ENCODE measurements around the gene PAXX. TPM values are rescaled to one million over a fixed set of nuclear protein-coding genes. Genes with fewer than 3 reads are reported as not detected.

Gene PAXX
- total RNA-seq, 1 donor from 2014 or later = 87.0 TPM

DNA sequence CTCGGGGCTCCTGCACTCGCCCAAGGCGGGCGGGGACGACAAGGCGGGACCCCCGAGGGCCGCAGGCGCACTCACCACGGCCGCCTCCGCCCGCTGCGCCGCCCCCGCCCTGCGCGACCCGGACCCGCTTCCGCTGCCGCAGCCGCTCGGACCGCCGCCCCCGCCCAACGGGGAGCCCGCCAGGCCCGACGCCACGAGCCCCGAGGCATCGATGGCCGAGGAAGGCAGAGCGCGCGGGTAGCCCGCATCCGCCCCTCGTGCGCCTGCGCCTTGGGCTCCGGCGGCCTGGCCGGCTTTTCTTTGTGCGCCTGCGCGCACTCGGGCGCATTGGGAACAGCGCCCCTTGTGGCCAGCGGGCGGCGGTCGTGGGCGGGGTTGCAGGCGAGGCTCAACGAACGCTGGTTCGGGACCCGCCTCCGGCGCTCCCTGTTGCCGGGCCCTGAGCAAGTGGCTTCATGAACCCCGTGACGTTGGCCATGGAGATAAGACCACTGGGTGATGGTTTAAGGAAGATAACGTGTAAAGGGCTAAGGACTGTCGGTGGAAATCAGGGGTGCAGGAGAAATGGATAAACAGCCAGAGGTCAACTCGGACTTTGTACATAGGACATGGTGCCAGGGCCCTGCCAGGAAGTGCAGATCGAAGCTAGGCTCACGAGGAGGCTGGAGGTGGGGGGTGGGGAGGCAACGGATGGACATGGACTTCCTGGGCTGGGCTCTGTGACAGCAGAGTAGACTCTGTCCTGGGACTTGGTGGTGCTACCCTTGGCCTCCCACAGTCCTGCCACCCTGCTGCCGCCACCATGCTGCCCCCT lies 47.5 kb upstream of the PAXX start, which contains the start of the genes C8G and FBXW5:
C8G (plus strand) TSS at position 725 of the 814 bp plus-strand sequence; CDS start at position 803, 78 bp downstream.
FBXW5 (minus strand) TSS at position 220 of the 814 bp plus-strand sequence. CDS start 655 bp downstream, outside the sequence.
- Histone ChIP-seq H3K9me3 (no peaks in the 10 kb centered on the region), H3K36me3 (peaks cover 32 to 34% of the 10 kb centered on the region in 2 donors), H3K4me3 (peak within 1 kb of the TSS; percentile 88 to 90), H3K27me3 (no peaks in the 10 kb centered on the region), H3K4me1 (peaks cover 6 to 21% of the 10 kb centered on the region in 2 donors), H3K27ac (peak within 1 kb of the TSS; percentile 52 to 87)
- intact Hi-C loops (cut with DNase I) = loop anchor here (1.0 to 5.0 kb wide), 7 partner anchors 41 to 142 kb away; partner anchors contain the start of genes EDF1, MAN1B1, PAXX and PHPT1
- TF ChIP-seq CTCF (IDR thresholded peaks at IDR 0.05) = peak; percentile 99
- peak; percentile 59 to 96 for DNase-seq (ENCODE audit: low spot score in 2 of 2)

DNA sequence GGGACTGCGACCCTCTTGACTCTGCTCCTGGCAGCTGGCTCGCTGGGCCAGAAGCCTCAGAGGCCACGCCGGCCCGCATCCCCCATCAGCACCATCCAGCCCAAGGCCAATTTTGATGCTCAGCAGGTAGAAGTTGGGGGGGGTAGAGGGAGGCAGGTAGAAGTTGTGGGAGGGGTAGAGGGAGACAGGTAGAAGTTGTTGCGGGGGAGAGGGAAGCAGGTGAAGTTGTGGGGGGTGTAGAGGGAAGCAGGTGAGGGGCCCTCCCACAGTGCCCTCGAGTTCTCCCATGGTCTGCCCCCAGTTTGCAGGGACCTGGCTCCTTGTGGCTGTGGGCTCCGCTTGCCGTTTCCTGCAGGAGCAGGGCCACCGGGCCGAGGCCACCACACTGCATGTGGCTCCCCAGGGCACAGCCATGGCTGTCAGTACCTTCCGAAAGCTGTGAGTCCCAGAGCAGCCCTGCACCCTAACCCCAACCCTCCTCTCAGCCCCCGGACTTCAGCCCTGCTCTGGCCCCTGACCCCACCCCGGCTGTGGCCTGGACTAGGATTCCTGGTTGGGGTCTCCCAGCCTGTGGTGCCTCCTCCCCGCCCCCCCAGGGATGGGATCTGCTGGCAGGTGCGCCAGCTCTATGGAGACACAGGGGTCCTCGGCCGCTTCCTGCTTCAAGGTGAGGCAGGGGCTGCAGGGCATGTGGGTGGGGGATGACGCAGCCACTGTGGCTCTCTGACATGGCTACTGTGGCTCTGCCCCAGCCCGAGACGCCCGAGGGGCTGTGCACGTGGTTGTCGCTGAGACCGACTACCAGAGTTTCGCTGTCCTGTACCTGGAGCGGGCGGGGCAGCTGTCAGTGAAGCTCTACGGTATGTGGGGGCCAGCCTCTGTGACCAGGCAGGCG lies 46.6 kb upstream of the PAXX start:
- Histone ChIP-seq H3K4me3 (no peak overlapping the region), H3K9me3 (no peaks in the 10 kb centered on the region), H3K27ac (no peak overlapping the region), H3K4me1 (peaks cover 6 to 23% of the 10 kb centered on the region in 2 donors), H3K36me3 (peaks cover 23 to 26% of the 10 kb centered on the region in 2 donors), H3K27me3 (no peaks in the 10 kb centered on the region)
- TF ChIP-seq CTCF (IDR thresholded peaks at IDR 0.05) = no peak
- no peak for DNase-seq (ENCODE audit: low spot score in 2 of 2)
- intact Hi-C loops (cut with DNase I) = loop anchor here (2.0 kb wide), 1 partner anchor 97 kb away; the partner anchor contains the start of gene PHPT1

- no peaks in the 10 kb centered on the region for H3K9me3 ChIP-seq
- H3K27ac ChIP-seq = no peak overlapping the region
- DNase-seq (ENCODE audit: low spot score in 2 of 2) = no peak
- no peaks in the 10 kb centered on the region for H3K27me3 ChIP-seq
- intact Hi-C loops (cut with DNase I) = no loop called here
- peaks cover 15 to 17% of the 10 kb centered on the region in 2 donors for H3K36me3 ChIP-seq
- TF ChIP-seq CTCF (IDR thresholded peaks at IDR 0.05) = no peak
- no peak overlapping the region for H3K4me3 ChIP-seq
- peaks cover 6 to 25% of the 10 kb centered on the region in 2 donors for H3K4me1 ChIP-seq
These were observed 45.8 kb upstream of the PAXX start for GRCh38 chr9:136946228-136947027.

GRCh38 chr9:136947028-136947891 lies 45.0 kb upstream of the PAXX start:
- H3K36me3 ChIP-seq = peaks cover 7 to 9% of the 10 kb centered on the region in 2 donors
- no peaks in the 10 kb centered on the region for H3K9me3 ChIP-seq
- H3K4me3 ChIP-seq = no peak overlapping the region
- TF ChIP-seq CTCF (IDR thresholded peaks at IDR 0.05) = no peak
- intact Hi-C loops (cut with DNase I) = no loop called here
- DNase-seq (ENCODE audit: low spot score in 2 of 2) = no peak
- peak overlapping the region in 1 of 2 donors; percentile 12 for H3K27ac ChIP-seq
- H3K27me3 ChIP-seq = no peaks in the 10 kb centered on the region
- H3K4me1 ChIP-seq = peaks cover 6 to 25% of the 10 kb centered on the region in 2 donors
